Tibial nerve (tissue), 4 donors: ENCODE data around the gene LYRM4. TPM values are rescaled to one million over a fixed set of nuclear protein-coding genes. Genes with fewer than 3 reads are reported as not detected.
A peak's percentile ranks its signal among the peaks of the same experiment; 100 is the strongest.

Source experiments
- DNase-seq, 2 donors: peaks; one replicate each; pipeline ENCODE4 v3.0.0-alpha.2; 2019; ENCODE audit warnings: low spot score in 2 of 2
- H3K27ac ChIP-seq, 4 donors: fragments of 200-600 bp; sonication (generic) in 3 of 4; one replicate each; pipeline ENCODE4 v1.5.1; 2017 to 2019; ENCODE audit warnings: mild to moderate bottlenecking in 1 of 4
- H3K27me3 ChIP-seq, 2 donors: fragments of 200-600 bp; sonication (generic) in 1 of 2; one replicate each; pipeline versions ENCODE4 v1.5.1 to v1.6.0; 2017 to 2019
- H3K36me3 ChIP-seq, 3 donors: fragments of 200-600 bp; sonication (generic); one replicate each; pipeline ENCODE4 v1.5.1; 2018 to 2019
- H3K4me1 ChIP-seq, 4 donors: fragments of 200-600 bp; sonication (generic) in 3 of 4; one replicate each; pipeline ENCODE4 v1.5.1; 2017 to 2019
- H3K4me3 ChIP-seq, 4 donors: fragments of 200-600 bp; sonication (generic) in 3 of 4; one replicate each; pipeline ENCODE4 v1.5.1; 2017 to 2019; ENCODE audit warnings: mild to moderate bottlenecking in 1 of 4, moderate library complexity in 1 of 4
- H3K9me3 ChIP-seq, 4 donors: fragments of 200-600 bp; sonication (generic) in 3 of 4; one replicate each; pipeline ENCODE4 v1.5.1; 2017 to 2019
- EP300 ChIP-seq, 2 donors: sonication (generic); formaldehyde crosslinking; IDR thresholded peaks; one replicate each; pipeline ENCODE4 v1.6.1; 2017; ENCODE audit warnings: antibody characterized with exemption in 2 of 2, mild to moderate bottlenecking in 1 of 2
- POLR2A ChIP-seq, 2 donors: fragments of 450-650 bp; IDR thresholded peaks; one replicate each; pipeline ENCODE4 v1.6.1; 2017; ENCODE audit warnings: antibody characterized with exemption in 2 of 2, mild to moderate bottlenecking in 2 of 2, moderate library complexity in 2 of 2
- WGBS, 2 donors: methylation state at CpG; one replicate each; pipeline ENCODE4 v1.1.5; 2018; 5-methylcytosine and 5-hydroxymethylcytosine counted together
- total RNA-seq, 4 donors: library from RNA; depleted of rRNA; stranded (reverse); fragments of >200 nt; gene quantifications; one replicate each; pipeline ENCODE4 v1.1.0, GENCODE V29; 2016
- TF ChIP-seq, protein P1 (sequence below), 5 experiments: fragments of 200-600 bp in 3 of 5; fragments of 450-650 bp in 2 of 5; sonication (generic) in 3 of 5; IDR thresholded peaks; one replicate each; pipeline ENCODE4 v1.5.1; 2016 to 2019; ENCODE audit warnings: antibody characterized with exemption in 5 of 5, mild to moderate bottlenecking in 3 of 5, moderate library complexity in 2 of 5

Gene LYRM4
- total RNA-seq, 4 donors from 2014 or later = 21.8 to 31.0 (median 27.4) TPM

- peak overlapping the region in 1 of 4 donors; percentile 5 for H3K27ac ChIP-seq
- H3K9me3 ChIP-seq = no peaks in the 10 kb centered on the region
- TF ChIP-seq POLR2A (IDR thresholded peaks at IDR 0.05) = no peak
- TF ChIP-seq, protein P1, sequence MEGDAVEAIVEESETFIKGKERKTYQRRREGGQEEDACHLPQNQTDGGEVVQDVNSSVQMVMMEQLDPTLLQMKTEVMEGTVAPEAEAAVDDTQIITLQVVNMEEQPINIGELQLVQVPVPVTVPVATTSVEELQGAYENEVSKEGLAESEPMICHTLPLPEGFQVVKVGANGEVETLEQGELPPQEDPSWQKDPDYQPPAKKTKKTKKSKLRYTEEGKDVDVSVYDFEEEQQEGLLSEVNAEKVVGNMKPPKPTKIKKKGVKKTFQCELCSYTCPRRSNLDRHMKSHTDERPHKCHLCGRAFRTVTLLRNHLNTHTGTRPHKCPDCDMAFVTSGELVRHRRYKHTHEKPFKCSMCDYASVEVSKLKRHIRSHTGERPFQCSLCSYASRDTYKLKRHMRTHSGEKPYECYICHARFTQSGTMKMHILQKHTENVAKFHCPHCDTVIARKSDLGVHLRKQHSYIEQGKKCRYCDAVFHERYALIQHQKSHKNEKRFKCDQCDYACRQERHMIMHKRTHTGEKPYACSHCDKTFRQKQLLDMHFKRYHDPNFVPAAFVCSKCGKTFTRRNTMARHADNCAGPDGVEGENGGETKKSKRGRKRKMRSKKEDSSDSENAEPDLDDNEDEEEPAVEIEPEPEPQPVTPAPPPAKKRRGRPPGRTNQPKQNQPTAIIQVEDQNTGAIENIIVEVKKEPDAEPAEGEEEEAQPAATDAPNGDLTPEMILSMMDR (IDR thresholded peaks at IDR 0.05) = no peak
- TF ChIP-seq EP300 (IDR thresholded peaks at IDR 0.05) = no peak
- H3K27me3 ChIP-seq = no peaks in the 10 kb centered on the region
- 62 to 67% methylated on average over 9 of the region's 9 CpGs for WGBS, 2 donors
- no peak overlapping the region for H3K4me3 ChIP-seq
- H3K4me1 ChIP-seq = peaks cover 0 to 4% (median 0%) of the 10 kb centered on the region in 4 donors
- no peak for DNase-seq
- no peaks in the 10 kb centered on the region for H3K36me3 ChIP-seq
Measured at GRCh38 chr6:5152460-5152859, 108.3 kb downstream of the LYRM4 start.

- 65 to 80% methylated on average over 7 of the region's 7 CpGs for WGBS, 2 donors
- peaks cover 0 to 4% (median 0%) of the 10 kb centered on the region in 4 donors for H3K4me1 ChIP-seq
- H3K4me3 ChIP-seq = no peak overlapping the region
- no peak for DNase-seq
- no peaks in the 10 kb centered on the region for H3K9me3 ChIP-seq
- H3K27ac ChIP-seq = peak overlapping the region in 1 of 4 donors; percentile 5
- H3K36me3 ChIP-seq = no peaks in the 10 kb centered on the region
- TF ChIP-seq EP300 (IDR thresholded peaks at IDR 0.05) (no peak), POLR2A (IDR thresholded peaks at IDR 0.05) (no peak)
- TF ChIP-seq, protein P1 (IDR thresholded peaks at IDR 0.05) = no peak
- H3K27me3 ChIP-seq = no peaks in the 10 kb centered on the region
Measured at GRCh38 chr6:5151955-5152401, 108.8 kb downstream of the LYRM4 start.

GRCh38 chr6:5151360-5151954 lies 109.3 kb downstream of the LYRM4 start:
- no peaks in the 10 kb centered on the region for H3K27me3 ChIP-seq
- 82% methylated on average over 9 of the region's 9 CpGs for WGBS, 2 donors
- DNase-seq = no peak
- H3K9me3 ChIP-seq = no peaks in the 10 kb centered on the region
- no peak overlapping the region for H3K27ac ChIP-seq
- TF ChIP-seq EP300 (IDR thresholded peaks at IDR 0.05) = no peak
- TF ChIP-seq, protein P1 (IDR thresholded peaks at IDR 0.05) = no peak
- no peak for TF ChIP-seq POLR2A (IDR thresholded peaks at IDR 0.05)
- no peaks in the 10 kb centered on the region for H3K36me3 ChIP-seq
- H3K4me3 ChIP-seq = no peak overlapping the region
- peaks cover 0 to 4% (median 0%) of the 10 kb centered on the region in 4 donors for H3K4me1 ChIP-seq

DNA sequence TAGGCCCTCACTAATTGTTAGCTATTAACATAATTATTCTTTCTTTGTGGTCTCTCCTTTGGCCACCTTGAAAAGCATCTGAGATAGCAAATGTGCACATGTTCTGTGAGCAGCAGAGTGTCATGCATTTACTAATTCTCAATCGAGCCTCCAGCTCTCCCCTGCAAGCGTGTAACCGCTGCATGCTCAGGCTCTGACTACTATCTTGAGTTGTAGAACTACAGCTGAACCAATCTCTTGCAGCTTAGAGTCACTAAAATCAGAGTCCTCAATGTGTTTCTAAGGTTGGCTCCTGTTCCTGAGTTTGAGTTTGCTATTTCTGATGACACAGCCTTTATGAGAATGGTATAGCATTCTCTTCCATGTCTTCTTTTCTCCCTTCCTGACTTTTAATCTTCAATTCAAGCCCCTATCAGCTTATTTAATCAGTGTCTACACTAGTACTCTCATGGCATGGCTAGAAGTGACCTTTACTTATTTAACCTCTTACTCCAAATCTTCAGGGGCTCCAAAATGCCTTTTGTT lies 110.1 kb downstream of the LYRM4 start:
- H3K27ac ChIP-seq = no peak overlapping the region
- 84 to 88% methylated on average over 3 of the region's 3 CpGs for WGBS, 2 donors

GRCh38 chr6:5149891-5150290 lies 110.9 kb downstream of the LYRM4 start:
- Histone ChIP-seq H3K27ac (no peak overlapping the region), H3K4me3 (no peak overlapping the region), H3K36me3 (no peaks in the 10 kb centered on the region), H3K4me1 (peaks cover 0 to 4% (median 0%) of the 10 kb centered on the region in 4 donors), H3K9me3 (no peaks in the 10 kb centered on the region), H3K27me3 (no peaks in the 10 kb centered on the region)
- 77 to 86% methylated on average over 6 of the region's 6 CpGs for WGBS, 2 donors
- TF ChIP-seq EP300 (IDR thresholded peaks at IDR 0.05) (no peak), POLR2A (IDR thresholded peaks at IDR 0.05) (no peak)
- TF ChIP-seq, protein P1 (IDR thresholded peaks at IDR 0.05) = no peak
- no peak for DNase-seq

More for the DNA sequence above, 110.1 kb downstream of the LYRM4 start:
- no peak for DNase-seq
- no peaks in the 10 kb centered on the region for H3K9me3 ChIP-seq
- H3K27me3 ChIP-seq = no peaks in the 10 kb centered on the region
- no peaks in the 10 kb centered on the region for H3K36me3 ChIP-seq
- TF ChIP-seq, protein P1 (IDR thresholded peaks at IDR 0.05) = no peak
- TF ChIP-seq EP300 (IDR thresholded peaks at IDR 0.05) (no peak), POLR2A (IDR thresholded peaks at IDR 0.05) (no peak)
- no peak overlapping the region for H3K4me3 ChIP-seq
- peaks cover 0 to 4% (median 0%) of the 10 kb centered on the region in 4 donors for H3K4me1 ChIP-seq
